Suprapubic skin (tissue), 4 donors: ENCODE measurements around the gene STK25. TPM values are rescaled to one million over a fixed set of nuclear protein-coding genes. Genes with fewer than 3 reads are reported as not detected.

ENCODE experiments used
- DNase-seq, 2 donors: peaks; one replicate each; pipeline ENCODE4 v3.0.0-alpha.2; 2019; ENCODE audit warnings: low spot score in 2 of 2
- H3K27ac ChIP-seq: fragments of 200-600 bp; sonication (generic); one replicate; pipeline ENCODE4 v1.5.1; 2019
- H3K27me3 ChIP-seq: fragments of 200-600 bp; sonication (generic); one replicate; pipeline ENCODE4 v1.5.1; 2019
- H3K36me3 ChIP-seq: fragments of 200-600 bp; sonication (generic); one replicate; pipeline ENCODE4 v1.5.1; 2019
- H3K4me1 ChIP-seq: fragments of 200-600 bp; sonication (generic); one replicate; pipeline ENCODE4 v1.5.1; 2019
- H3K4me3 ChIP-seq: fragments of 200-600 bp; sonication (generic); one replicate; pipeline ENCODE4 v1.5.1; 2019; ENCODE audit warnings: mild to moderate bottlenecking
- H3K9me3 ChIP-seq: fragments of 200-600 bp; sonication (generic); one replicate; pipeline ENCODE4 v1.5.1; 2019
- EP300 ChIP-seq: sonication (generic); formaldehyde crosslinking; IDR thresholded peaks from one replicate; pipeline ENCODE4 v1.6.1; 2017; ENCODE audit warnings: antibody characterized with exemption
- POLR2A ChIP-seq, 2 donors: fragments of 450-650 bp; IDR thresholded peaks; one replicate each; pipeline ENCODE4 v1.6.1; 2017; ENCODE audit warnings: antibody characterized with exemption in 2 of 2, mild to moderate bottlenecking in 2 of 2, moderate library complexity in 2 of 2
- POLR2AphosphoS5 ChIP-seq, 3 donors: sonication (generic); formaldehyde crosslinking; IDR thresholded peaks; one replicate each; pipeline ENCODE4 v1.6.1; 2017; ENCODE audit warnings: antibody characterized with exemption in 3 of 3
- WGBS: methylation state at CpG from one replicate; pipeline ENCODE4 v1.1.5; 2018; 5-methylcytosine and 5-hydroxymethylcytosine counted together
- total RNA-seq, 4 donors: library from RNA; depleted of rRNA; stranded (reverse); fragments of >200 nt; gene quantifications; one replicate each; pipeline ENCODE4 v1.1.0, GENCODE V29; 2016
- TF ChIP-seq, protein P1 (sequence below), 2 donors: fragments of 200-600 bp in 1 of 2; fragments of 450-650 bp in 1 of 2; sonication (generic) in 1 of 2; IDR thresholded peaks; one replicate each; pipeline ENCODE4 v1.5.1; 2016 to 2019; ENCODE audit warnings: antibody characterized with exemption in 2 of 2, mild to moderate bottlenecking in 1 of 2, moderate library complexity in 1 of 2

Gene STK25
- total RNA-seq, 4 donors from 2014 or later = 131 to 232 (median 147) TPM

DNA sequence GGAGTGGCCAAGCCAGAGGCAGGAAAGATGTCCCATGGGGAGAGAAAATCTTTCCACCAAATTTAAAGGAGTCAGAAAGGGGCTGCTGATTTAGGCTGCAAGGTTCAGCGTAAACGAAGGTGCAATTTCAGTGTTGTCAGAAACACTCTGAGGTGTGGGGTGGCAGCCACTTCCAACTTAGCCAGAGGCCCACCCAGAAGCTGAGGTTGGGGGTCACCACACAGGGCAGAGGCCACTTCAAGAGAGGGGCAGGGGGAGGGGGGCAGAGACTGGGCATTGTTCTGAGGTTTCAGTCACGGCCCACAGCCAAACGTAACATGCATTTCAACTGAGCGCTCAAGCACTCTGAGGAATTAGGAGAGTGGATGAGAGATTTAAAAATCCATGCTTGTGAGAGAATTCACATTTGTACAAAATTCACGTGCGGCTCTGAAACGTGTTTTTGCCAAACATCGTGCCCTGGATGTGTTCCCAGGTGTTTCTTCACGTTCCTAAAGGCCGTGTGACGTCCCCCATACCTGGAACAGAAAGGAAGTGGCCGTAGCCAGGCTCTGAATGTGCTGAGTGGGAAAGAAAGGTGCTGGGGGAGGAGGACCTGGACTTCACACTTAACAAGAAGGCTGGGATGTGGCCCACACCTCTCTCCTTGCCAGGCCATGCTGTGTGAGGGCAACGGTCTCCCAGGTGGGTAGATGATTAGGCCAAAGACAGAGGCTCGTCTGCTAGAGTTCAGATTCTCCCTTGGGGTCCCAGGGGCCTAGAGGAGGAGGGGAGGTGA is 30.6 kb upstream of the STK25 start:
- H3K4me1 ChIP-seq = peaks cover 20% of the 10 kb centered on the region
- H3K9me3 ChIP-seq = no peaks in the 10 kb centered on the region
- DNase-seq = no peak
- H3K4me3 ChIP-seq = no peak overlapping the region
- H3K36me3 ChIP-seq = no peaks in the 10 kb centered on the region
- TF ChIP-seq EP300 (no peak), POLR2A (IDR thresholded peaks at IDR 0.05) (no peak), POLR2AphosphoS5 (IDR thresholded peaks at IDR 0.05) (no peak)
- TF ChIP-seq, protein P1, sequence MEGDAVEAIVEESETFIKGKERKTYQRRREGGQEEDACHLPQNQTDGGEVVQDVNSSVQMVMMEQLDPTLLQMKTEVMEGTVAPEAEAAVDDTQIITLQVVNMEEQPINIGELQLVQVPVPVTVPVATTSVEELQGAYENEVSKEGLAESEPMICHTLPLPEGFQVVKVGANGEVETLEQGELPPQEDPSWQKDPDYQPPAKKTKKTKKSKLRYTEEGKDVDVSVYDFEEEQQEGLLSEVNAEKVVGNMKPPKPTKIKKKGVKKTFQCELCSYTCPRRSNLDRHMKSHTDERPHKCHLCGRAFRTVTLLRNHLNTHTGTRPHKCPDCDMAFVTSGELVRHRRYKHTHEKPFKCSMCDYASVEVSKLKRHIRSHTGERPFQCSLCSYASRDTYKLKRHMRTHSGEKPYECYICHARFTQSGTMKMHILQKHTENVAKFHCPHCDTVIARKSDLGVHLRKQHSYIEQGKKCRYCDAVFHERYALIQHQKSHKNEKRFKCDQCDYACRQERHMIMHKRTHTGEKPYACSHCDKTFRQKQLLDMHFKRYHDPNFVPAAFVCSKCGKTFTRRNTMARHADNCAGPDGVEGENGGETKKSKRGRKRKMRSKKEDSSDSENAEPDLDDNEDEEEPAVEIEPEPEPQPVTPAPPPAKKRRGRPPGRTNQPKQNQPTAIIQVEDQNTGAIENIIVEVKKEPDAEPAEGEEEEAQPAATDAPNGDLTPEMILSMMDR (IDR thresholded peaks at IDR 0.05) = no peak
- H3K27me3 ChIP-seq = peaks cover 8% of the 10 kb centered on the region
- H3K27ac ChIP-seq = no peak overlapping the region
- WGBS = 91% methylated on average over 15 of the region's 15 CpGs

DNA sequence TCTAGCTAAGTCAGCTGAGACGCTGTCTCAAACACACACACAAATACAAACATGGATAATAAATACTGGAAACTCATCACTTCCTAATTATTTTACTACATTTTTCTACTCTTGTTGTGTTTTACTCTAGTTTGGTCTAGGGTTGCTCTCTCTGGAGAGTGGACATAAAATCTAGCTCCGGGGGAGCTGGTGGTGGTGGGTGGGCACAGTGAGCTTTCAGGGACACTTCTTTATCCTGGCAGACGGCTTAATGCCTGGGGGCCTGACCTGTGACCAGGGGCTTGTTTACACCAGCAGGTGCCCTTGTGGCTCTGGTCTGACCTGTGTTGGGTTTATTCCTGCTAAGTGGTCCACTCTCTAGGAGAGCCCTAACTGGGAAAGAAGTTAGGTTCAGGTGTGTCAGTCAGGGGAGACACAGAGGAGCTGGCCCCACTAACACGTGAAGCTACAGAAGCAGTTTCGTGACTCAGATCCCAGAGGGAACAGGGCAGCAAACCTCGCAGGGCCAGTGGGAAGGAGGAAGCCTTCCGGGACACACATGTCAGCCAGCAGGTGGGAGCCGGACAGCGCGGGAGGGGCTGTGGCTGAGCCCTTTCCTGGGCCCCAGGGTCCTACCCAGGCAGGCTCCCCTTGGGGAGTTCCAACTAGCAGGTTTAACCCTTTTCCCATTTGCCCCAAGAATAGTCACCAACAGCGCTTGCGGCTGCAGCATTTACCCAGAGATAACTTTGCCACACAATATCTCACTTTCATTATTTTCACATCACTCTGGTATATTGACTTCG is 27.7 kb upstream of the STK25 start:
- H3K4me1 ChIP-seq = peaks cover 11% of the 10 kb centered on the region
- H3K9me3 ChIP-seq = no peaks in the 10 kb centered on the region
- no peak for DNase-seq
- no peak overlapping the region for H3K27ac ChIP-seq
- TF ChIP-seq POLR2AphosphoS5 (IDR thresholded peaks at IDR 0.05) (no peak), POLR2A (IDR thresholded peaks at IDR 0.05) (no peak), EP300 (no peak)
- TF ChIP-seq, protein P1 (IDR thresholded peaks at IDR 0.05) = no peak
- no peaks in the 10 kb centered on the region for H3K36me3 ChIP-seq
- H3K27me3 ChIP-seq = peaks cover under 1% of the 10 kb centered on the region
- no peak overlapping the region for H3K4me3 ChIP-seq
- WGBS = 59% methylated on average over 13 of the region's 13 CpGs

DNA sequence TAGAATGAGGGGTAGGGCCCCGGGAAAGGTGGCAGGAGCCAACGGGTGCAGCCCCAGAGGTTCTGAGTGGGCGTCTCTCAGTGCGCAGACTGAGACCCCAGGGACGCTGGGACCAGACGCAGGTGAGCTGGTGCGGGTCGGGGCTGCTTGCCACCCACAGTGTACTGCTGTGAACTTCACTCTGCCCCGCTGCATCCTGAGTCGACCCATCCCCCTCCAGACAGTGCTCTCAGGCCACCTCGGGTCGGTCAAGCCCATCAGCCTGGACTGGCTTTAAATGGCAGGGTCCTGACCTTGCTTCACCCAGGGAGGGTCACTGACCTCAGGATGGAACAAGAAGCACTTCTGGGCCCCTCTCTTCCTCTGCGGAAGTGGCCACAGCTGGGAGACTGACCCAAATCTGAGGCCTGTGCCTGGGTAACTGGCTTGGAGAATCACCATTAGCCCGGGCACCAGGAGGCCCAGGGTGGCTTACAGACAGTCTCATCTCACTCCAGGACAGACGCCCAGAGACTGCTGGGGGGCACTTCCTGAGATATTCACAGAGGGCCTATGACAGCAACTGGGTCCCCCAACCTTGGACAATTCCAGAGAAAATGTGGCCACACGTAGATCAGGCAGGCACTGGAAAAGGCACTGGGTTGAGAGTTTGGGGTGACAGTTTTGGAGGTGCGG is 26.5 kb upstream of the STK25 start:
- 82% methylated on average over 12 of the region's 17 CpGs for WGBS
- Histone ChIP-seq H3K27ac (no peak overlapping the region), H3K4me1 (no peaks in the 10 kb centered on the region), H3K27me3 (peaks cover 5% of the 10 kb centered on the region), H3K9me3 (no peaks in the 10 kb centered on the region), H3K36me3 (no peaks in the 10 kb centered on the region), H3K4me3 (no peak overlapping the region)
- TF ChIP-seq, protein P1 (IDR thresholded peaks at IDR 0.05) = no peak
- TF ChIP-seq EP300 (no peak), POLR2A (IDR thresholded peaks at IDR 0.05) (no peak), POLR2AphosphoS5 (IDR thresholded peaks at IDR 0.05) (no peak)
- no peak for DNase-seq

DNA sequence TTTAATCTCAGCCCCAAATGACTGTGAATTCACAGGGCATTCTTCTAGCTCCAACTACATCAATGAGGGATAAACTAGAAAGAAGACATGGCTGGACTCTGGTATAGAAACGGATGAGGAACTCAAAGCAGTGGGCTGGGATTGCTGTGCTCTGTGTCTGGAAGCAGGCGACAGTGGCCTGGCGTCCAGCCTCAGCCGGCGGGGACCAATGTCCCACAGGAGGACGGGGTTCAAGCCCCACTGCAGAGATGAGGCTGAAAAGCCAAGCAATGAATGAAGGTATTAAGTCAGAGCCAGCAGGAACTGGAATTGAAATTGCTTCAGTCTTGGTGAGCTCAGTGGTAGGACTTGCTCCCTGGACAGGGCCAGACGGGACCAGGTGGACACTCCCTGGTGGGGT is 25.9 kb upstream of the STK25 start:
- TF ChIP-seq POLR2AphosphoS5 (IDR thresholded peaks at IDR 0.05) (no peak), EP300 (no peak), POLR2A (IDR thresholded peaks at IDR 0.05) (no peak)
- TF ChIP-seq, protein P1 (IDR thresholded peaks at IDR 0.05) = no peak
- H3K27me3 ChIP-seq = peaks cover 5% of the 10 kb centered on the region
- no peaks in the 10 kb centered on the region for H3K36me3 ChIP-seq
- DNase-seq = no peak
- H3K4me1 ChIP-seq = no peaks in the 10 kb centered on the region
- H3K9me3 ChIP-seq = no peaks in the 10 kb centered on the region
- H3K4me3 ChIP-seq = no peak overlapping the region
- WGBS = 83% methylated on average over 7 of the region's 7 CpGs
- no peak overlapping the region for H3K27ac ChIP-seq
